ENCODE measurements around the gene KIF25.

DNA sequence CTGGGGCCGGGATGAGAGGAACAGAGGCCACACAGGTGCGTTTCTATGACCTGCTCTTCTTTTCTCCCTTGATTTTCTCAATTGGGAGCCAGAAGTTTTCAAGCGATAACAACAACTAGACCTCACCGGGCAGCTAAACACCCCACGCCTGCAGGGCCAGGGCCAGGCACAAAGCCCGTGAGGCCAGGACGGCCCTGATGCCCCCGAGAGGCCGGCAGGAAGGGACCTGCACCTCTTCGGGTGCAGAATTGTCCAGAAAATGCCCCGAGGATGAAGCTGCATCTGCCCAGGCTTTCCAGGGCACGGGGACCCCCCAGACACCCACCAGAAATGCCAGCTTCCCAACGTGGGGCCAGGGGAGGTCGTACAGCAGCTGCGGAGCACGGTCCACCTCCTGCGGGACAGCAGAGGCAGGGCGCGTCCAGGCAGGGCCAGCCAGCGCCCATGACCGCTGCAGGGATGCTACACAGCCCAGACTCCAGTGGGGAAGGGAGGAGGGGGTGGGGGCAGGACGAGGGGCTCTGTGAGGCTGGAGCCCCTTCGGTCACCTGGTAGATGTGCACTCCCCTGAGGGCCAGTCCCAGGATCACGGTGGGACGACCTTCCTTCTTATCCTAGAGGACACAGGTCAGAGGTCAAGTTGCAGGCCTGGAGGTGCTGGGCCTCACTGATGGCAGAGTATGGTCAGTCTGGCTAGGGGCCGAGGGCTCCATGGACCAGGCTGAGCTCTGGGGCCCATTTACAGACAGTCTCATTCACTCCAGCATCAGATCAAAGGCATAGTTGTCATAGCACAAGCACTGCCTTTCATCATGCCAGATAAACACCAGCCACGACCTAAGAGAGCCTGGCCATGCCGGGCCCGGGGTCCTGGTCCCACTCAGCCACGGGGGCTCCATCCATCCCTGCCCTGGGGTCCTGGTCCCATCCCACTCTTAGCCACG lies 65.1 kb downstream of the KIF25 start:
- TF ChIP-seq, protein P1, sequence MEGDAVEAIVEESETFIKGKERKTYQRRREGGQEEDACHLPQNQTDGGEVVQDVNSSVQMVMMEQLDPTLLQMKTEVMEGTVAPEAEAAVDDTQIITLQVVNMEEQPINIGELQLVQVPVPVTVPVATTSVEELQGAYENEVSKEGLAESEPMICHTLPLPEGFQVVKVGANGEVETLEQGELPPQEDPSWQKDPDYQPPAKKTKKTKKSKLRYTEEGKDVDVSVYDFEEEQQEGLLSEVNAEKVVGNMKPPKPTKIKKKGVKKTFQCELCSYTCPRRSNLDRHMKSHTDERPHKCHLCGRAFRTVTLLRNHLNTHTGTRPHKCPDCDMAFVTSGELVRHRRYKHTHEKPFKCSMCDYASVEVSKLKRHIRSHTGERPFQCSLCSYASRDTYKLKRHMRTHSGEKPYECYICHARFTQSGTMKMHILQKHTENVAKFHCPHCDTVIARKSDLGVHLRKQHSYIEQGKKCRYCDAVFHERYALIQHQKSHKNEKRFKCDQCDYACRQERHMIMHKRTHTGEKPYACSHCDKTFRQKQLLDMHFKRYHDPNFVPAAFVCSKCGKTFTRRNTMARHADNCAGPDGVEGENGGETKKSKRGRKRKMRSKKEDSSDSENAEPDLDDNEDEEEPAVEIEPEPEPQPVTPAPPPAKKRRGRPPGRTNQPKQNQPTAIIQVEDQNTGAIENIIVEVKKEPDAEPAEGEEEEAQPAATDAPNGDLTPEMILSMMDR (conservative IDR thresholded peaks at IDR 0.05 in 1 of 2, IDR thresholded peaks at IDR 0.05 in 1 of 2; ENCODE audit: extremely low read depth in 1 of 2, insufficient read depth in 1 of 2, low read depth in 1 of 2, low read length in 2 of 2): no peak
- TF ChIP-seq EZH2 (IDR thresholded peaks at IDR 0.05; ENCODE audit: borderline replicate concordance, low read length): no peak

Measured in mammary epithelial cell (primary cell).